PC-9 (cell line): ENCODE measurements around the gene ZNF101. TPM values are rescaled to one million over a fixed set of nuclear protein-coding genes. Genes with fewer than 3 reads are reported as not detected.

Experiments used
- Bru-seq: library from RNA; stranded (reverse); fragments of 400-500 nt; gene quantifications from one replicate; lab custom pipeline; 2021; lab: Mats Ljungman, UMichigan
- BruChase-seq, 2 experiments: library from RNA; stranded (reverse); fragments of 400-500 nt; gene quantifications; one replicate each; lab custom pipeline; 2021; lab: Mats Ljungman, UMichigan
- BruUV-seq: library from RNA; stranded (reverse); fragments of 400-500 nt; replicated peaks from 2 replicates; lab custom pipeline; 2021; lab: Mats Ljungman, UMichigan
- CTCF ChIA-PET: fragments of 300-600 bp; sonication (Branson Sonifier 250); formaldehyde crosslinking; loops from one replicate; lab custom pipeline; 2022; ENCODE audit warnings: antibody characterized with exemption; lab: Charles Lee
- POLR2A ChIA-PET: fragments of 300-600 bp; sonication (Branson Sonifier 250); formaldehyde crosslinking; loops from one replicate; lab custom pipeline; 2022; ENCODE audit warnings: antibody characterized with exemption; ENCODE audit not compliant: unreplicated experiment; lab: Charles Lee
- DNase-seq, 2 experiments: peaks; one replicate each; pipeline versions ENCODE4 v3.0.0 to v3.0.0-alpha.2; 2015 to 2022; ENCODE audit warnings: mixed read lengths in 1 of 2
- H2AFZ ChIP-seq: fragments of 200-600 bp; sonication (generic); 2 replicates; pipeline ENCODE4 v1.8.1; 2017; ENCODE audit warnings: antibody characterized with exemption
- H3F3A ChIP-seq: fragments of 200-600 bp; sonication (generic); 2 replicates; pipeline ENCODE4 v1.8.1; 2017; ENCODE audit warnings: antibody characterized with exemption, mild to moderate bottlenecking, low read depth; ENCODE audit not compliant: insufficient read depth
- H3K27ac ChIP-seq: fragments of 200-600 bp; sonication (generic); 2 replicates; pipeline ENCODE4 v1.6.1; 2016; ENCODE audit warnings: mixed run types
- H3K27me3 ChIP-seq: fragments of 200-600 bp; sonication (generic); 2 replicates; pipeline ENCODE4 v1.6.1; 2016; ENCODE audit warnings: low read depth, mixed run types; ENCODE audit not compliant: insufficient read depth
- H3K36me3 ChIP-seq: fragments of 200-600 bp; sonication (generic); 2 replicates; pipeline ENCODE4 v1.6.1; 2016; ENCODE audit warnings: low read depth, mixed run types
- H3K4me1 ChIP-seq: fragments of 200-600 bp; sonication (generic); replicated peaks from 2 replicates; pipeline ENCODE4 v1.6.1; 2016; ENCODE audit warnings: mixed run types; ENCODE audit not compliant: insufficient read depth
- H3K4me2 ChIP-seq: fragments of 200-600 bp; sonication (generic); 2 replicates; pipeline ENCODE4 v1.6.1; 2017; ENCODE audit warnings: mixed run types
- H3K4me3 ChIP-seq: fragments of 200-600 bp; sonication (generic); 2 replicates; pipeline ENCODE4 v1.6.1; 2016; ENCODE audit warnings: mixed run types
- H3K79me2 ChIP-seq: fragments of 200-600 bp; sonication (generic); 2 replicates; pipeline ENCODE4 v1.6.1; 2017; ENCODE audit warnings: low read depth, mixed run types
- H3K9me2 ChIP-seq: fragments of 200-600 bp; sonication (generic); 2 replicates; pipeline ENCODE4 v1.8.1; 2017; ENCODE audit warnings: mild to moderate bottlenecking; ENCODE audit not compliant: insufficient read depth
- H3K9me3 ChIP-seq: fragments of 200-600 bp; sonication (generic); 2 replicates; pipeline ENCODE4 v1.8.1; 2016; ENCODE audit warnings: low read depth; ENCODE audit not compliant: insufficient read depth
- H4K20me1 ChIP-seq: fragments of 200-600 bp; sonication (generic); 2 replicates; pipeline ENCODE4 v1.8.1; 2017; ENCODE audit not compliant: insufficient read depth
- CTCF ChIP-seq: fragments of 200-600 bp; sonication (generic); conservative IDR thresholded peaks from 2 replicates; pipeline ENCODE4 v1.6.1; 2017; ENCODE audit warnings: mixed run types, antibody characterized with exemption, mild to moderate bottlenecking, moderate library complexity
- EZH2 ChIP-seq: fragments of 200-600 bp; sonication (generic); IDR thresholded peaks from 2 replicates; pipeline ENCODE4 v1.8.0; 2017; ENCODE audit warnings: antibody characterized with exemption, low read depth
- intact Hi-C: fragments of 100-400 bp; cut with micrococcal nuclease; formaldehyde crosslinking; loops from one replicate; pipeline ENCODE4 v1.10.0; 2022; ENCODE audit not compliant: unreplicated experiment
- long read RNA-seq: library from polyadenylated mRNA; stranded (forward); transcript quantifications from one replicate; pipeline ENCODE4 v2.0.0, GENCODE V29; 2022
- total RNA-seq: library from RNA; stranded (reverse); gene quantifications from 2 replicates; pipeline ENCODE4 v1.2.3, GENCODE V29; 2021

The ZNF101 gene
- 6.2 and 9.3 TPM in 2 replicates for total RNA-seq
- percentile 62 among the genes with signal in this experiment for Bru-seq, nascent RNA
- BruChase-seq, experiment 1, labeled RNA remaining after a 2-hour chase: percentile 64 among the genes with signal in this experiment
- percentile 68 among the genes with signal in this experiment for BruChase-seq, experiment 2, labeled RNA remaining after a 6-hour chase
- long read RNA-seq, full-length matches to known transcripts: 1 of 1 reads
- long read RNA-seq, partial matches to known transcripts: 0 of 1 reads
- long read RNA-seq, other reads (novel, unspliced or antisense): 0 of 1 reads

GRCh38 chr19:19668230-19669012 is at the start of gene ZNF101:
TSS of gene ZNF101 (plus strand) at chr19:19668839. CDS start at chr19:19668964, 125 bp downstream.
- Histone ChIP-seq H3K4me3 (peak within 1 kb of the TSS; percentile 78), H3K4me1 (peaks cover 12% of the 10 kb centered on the region; the same call in 1 of the 2 replicates), H3K27ac (peak within 1 kb of the TSS; percentile 29; the same call in 1 of the 2 replicates), H3F3A (peaks cover 5% of the 10 kb centered on the region; the same call in 1 of the 2 replicates), H3K27me3 (no peaks in the 10 kb centered on the region), H2AFZ (peak within 1 kb of the TSS; percentile 97), H3K36me3 (no peaks in the 10 kb centered on the region), H4K20me1 (no peaks in the 10 kb centered on the region), H3K79me2 (peaks cover 20% of the 10 kb centered on the region), H3K9me3 (peaks cover 6% of the 10 kb centered on the region; the same call in 1 of the 2 replicates), H3K4me2 (peak within 1 kb of the TSS; percentile 76), H3K9me2 (no peaks in the 10 kb centered on the region)
- ChIA-PET CTCF (no interaction called here), POLR2A (interaction anchor here (0.6 to 0.7 kb wide), 5 partner anchors 95 to 1138 kb away, joined by 3 to 7 read pairs (median 7); no protein-coding TSS in a partner anchor)
- DNase-seq: peak; percentile 86 to 88
- intact Hi-C loops: loop anchor here (1.0 to 5.0 kb wide), 2 partner anchors 108 to 154 kb away; partner anchors contain the start of gene ZNF506
- no TSS peak for BruUV-seq
- TF ChIP-seq EZH2: no peak
- no peak for TF ChIP-seq CTCF

GRCh38 chr19:19619181-19619848 is 49.3 kb upstream of the ZNF101 start:
- H3F3A ChIP-seq: peaks cover 39% of the 10 kb centered on the region
- DNase-seq: no peak
- H3K4me3 ChIP-seq: no peak overlapping the region
- H3K27ac ChIP-seq: no peak overlapping the region
- no peaks in the 10 kb centered on the region for H3K9me3 ChIP-seq
- BruUV-seq: no TSS peak
- POLR2A ChIA-PET: no interaction called here
- H3K27me3 ChIP-seq: no peaks in the 10 kb centered on the region
- H3K4me2 ChIP-seq: peak overlapping the region; percentile 85
- no peak for TF ChIP-seq EZH2
- TF ChIP-seq CTCF: no peak
- no peak overlapping the region for H2AFZ ChIP-seq
- H4K20me1 ChIP-seq: no peaks in the 10 kb centered on the region
- no peaks in the 10 kb centered on the region for H3K36me3 ChIP-seq
- intact Hi-C loops: no loop called here
- H3K4me1 ChIP-seq: peaks cover 39% of the 10 kb centered on the region
- H3K9me2 ChIP-seq: no peaks in the 10 kb centered on the region
- CTCF ChIA-PET: interaction anchor here (0.6 kb wide), 1 partner anchor 618 kb away, joined by 7 read pairs; no protein-coding TSS in a partner anchor
- H3K79me2 ChIP-seq: peaks cover 15% of the 10 kb centered on the region

GRCh38 chr19:19619849-19620210 is 48.8 kb upstream of the ZNF101 start:
- Histone ChIP-seq H3K4me1 (peaks cover 34% of the 10 kb centered on the region), H3K36me3 (no peaks in the 10 kb centered on the region), H3K4me3 (no peak overlapping the region), H3K27me3 (no peaks in the 10 kb centered on the region), H3K27ac (no peak overlapping the region), H4K20me1 (no peaks in the 10 kb centered on the region), H3F3A (peaks cover 34% of the 10 kb centered on the region), H2AFZ (no peak overlapping the region), H3K79me2 (peaks cover 10% of the 10 kb centered on the region; the same call in 1 of the 2 replicates), H3K9me2 (no peaks in the 10 kb centered on the region), H3K9me3 (no peaks in the 10 kb centered on the region), H3K4me2 (no peak overlapping the region)
- DNase-seq: no peak
- no TSS peak for BruUV-seq
- CTCF ChIA-PET: interaction anchor here (0.6 to 0.9 kb wide), 2 partner anchors 65 to 618 kb away, joined by 5 to 7 read pairs; no protein-coding TSS in a partner anchor
- POLR2A ChIA-PET: no interaction called here
- intact Hi-C loops: no loop called here
- TF ChIP-seq EZH2: no peak
- no peak for TF ChIP-seq CTCF
